GM12872 (cell line): ENCODE measurements around the gene AQP4.

Experiments used
- CTCF ChIP-seq: IDR thresholded peaks from 3 replicates; pipeline ENCODE4 v1.5.1; 2011; ENCODE audit warnings: low read depth, mild to moderate bottlenecking, low read length, moderate library complexity; ENCODE audit not compliant: insufficient read depth

Gene AQP4

GRCh38 chr18:26818461-26818860 lies 47.0 kb downstream of the AQP4 start:
- TF ChIP-seq CTCF: no peak

GRCh38 chr18:26813043-26813442 lies 52.5 kb downstream of the AQP4 start:
- peak; percentile 53 for TF ChIP-seq CTCF

- TF ChIP-seq CTCF: no peak
Observed at GRCh38 chr18:26812462-26812861, 53.0 kb downstream of the AQP4 start.

GRCh38 chr18:26809346-26809745 lies 56.2 kb downstream of the AQP4 start:
- TF ChIP-seq CTCF: no peak

GRCh38 chr18:26806224-26806623 lies 59.3 kb downstream of the AQP4 start:
- TF ChIP-seq CTCF: no peak

- TF ChIP-seq CTCF: peak; percentile 36; the same call in 2 of the 3 replicates
Observed at GRCh38 chr18:26804519-26804918, 61.0 kb downstream of the AQP4 start.

- no peak for TF ChIP-seq CTCF
Observed at GRCh38 chr18:26803643-26804042, 61.9 kb downstream of the AQP4 start.
